GM18499 (cell line): ENCODE data around the gene C16orf87.
"Not testable (repeated sequence)": the region's sequence is repeated elsewhere in the genome, so short reads cannot be mapped to it uniquely, and the experiment has no call there.

Experiments used
- ATAC-seq: cut with Tn5 transposase; IDR thresholded peaks from one replicate; pipeline ENCODE4 v1.9.1; 2021; ENCODE audit warnings: moderate number of reproducible peaks; ENCODE audit not compliant: insufficient read depth, unreplicated experiment

Gene C16orf87, protein sequence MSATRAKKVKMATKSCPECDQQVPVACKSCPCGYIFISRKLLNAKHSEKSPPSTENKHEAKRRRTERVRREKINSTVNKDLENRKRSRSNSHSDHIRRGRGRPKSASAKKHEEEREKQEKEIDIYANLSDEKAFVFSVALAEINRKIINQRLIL

DNA sequence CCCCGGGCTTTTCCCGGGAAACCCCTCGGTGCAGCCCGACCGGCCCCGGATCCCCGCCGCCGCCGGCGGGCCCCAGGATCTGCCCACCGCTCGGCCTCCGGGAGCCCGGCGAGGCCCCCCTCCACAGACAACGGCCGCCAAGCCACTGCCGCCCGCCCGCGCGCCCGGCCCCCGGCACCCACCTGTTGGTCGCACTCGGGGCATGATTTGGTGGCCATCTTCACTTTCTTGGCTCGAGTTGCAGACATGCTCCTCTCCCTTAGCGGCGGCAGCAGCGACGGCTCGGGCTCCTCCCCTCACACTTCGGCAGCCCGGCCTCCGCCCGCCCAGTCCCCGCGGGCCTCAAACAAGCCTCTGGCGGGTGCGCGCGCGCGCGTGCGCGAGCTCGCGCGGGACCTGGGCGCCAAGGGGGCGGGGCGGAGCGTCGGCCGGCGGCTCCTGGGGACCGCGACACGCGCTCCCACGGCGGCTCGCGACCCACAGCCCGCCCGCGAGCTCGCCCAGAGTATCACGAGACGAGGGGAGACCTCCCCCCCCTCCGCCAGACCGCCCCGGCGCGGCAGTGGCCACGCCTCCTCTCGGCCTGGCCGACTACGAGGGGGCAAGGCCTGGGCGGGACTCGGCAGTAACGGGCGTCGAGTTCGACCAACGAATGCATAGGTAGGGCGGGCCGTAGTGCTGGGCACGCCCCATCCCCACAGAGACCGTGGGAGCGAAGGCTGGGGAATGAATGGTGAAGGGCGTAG lies at the start of gene C16orf87:
TSS of gene C16orf87 (minus strand) at position 279 of the 746 bp plus-strand sequence. CDS start at position 248, 31 bp downstream.
- peak; percentile 92 for ATAC-seq

DNA sequence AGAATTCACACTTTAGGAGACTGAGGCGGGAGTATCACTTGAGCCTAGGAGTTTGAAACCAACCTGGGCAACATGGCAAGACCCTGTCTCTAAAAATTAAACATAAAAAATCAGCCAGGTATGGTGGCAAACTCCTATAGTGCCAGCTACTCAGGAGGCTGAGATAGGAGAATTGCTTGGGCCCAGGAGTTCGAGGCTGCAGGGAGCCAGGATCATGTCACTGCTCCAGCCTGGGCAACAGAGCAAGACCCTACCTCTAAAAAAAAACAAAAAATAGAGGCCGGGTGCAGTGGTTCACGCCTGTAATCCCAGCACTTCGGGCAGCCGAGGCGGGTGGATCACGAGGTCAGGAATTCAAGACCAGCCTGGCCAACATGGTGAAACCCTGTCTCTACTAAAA lies 44.3 kb upstream of the C16orf87 start:
- no peak for ATAC-seq

DNA sequence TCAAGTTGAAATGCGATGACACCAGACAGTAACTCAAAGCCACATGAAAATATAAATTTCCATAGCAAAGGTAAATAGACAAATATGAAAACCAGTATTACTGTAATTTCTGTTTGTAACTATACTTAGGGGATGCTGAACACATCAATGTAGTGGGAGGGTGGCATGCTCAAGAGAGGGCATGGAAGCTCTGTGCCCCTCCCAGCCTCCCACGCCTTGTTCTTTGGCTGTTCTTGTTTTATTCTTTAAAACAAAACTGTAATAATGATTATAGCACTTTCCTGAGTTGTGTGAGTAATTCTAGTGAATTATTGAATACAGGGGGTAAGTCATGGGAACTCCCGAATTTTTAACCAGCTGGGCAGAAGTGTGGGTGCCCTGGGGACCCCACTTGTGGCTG lies 42.2 kb upstream of the C16orf87 start:
- no peak for ATAC-seq

DNA sequence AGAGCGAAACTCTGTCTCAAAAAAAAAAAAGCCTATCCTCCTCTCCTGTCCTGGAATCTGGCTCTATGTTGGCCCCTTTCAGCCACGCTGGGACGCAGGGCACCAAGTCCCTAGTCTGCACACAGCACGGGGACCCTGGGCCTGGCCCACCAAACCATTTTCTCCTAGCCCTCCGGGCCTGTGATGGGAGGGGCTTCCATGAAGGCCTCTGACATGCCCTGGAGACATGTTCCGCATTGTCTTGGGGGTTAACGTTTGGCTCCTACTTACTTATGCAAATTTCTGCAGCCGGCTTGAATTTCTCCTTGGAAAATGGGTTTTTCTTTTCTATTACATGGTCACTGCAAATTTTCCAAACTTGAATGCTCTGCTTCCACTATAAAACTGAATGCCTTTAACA lies 40.6 kb upstream of the C16orf87 start:
- no peak for ATAC-seq

DNA sequence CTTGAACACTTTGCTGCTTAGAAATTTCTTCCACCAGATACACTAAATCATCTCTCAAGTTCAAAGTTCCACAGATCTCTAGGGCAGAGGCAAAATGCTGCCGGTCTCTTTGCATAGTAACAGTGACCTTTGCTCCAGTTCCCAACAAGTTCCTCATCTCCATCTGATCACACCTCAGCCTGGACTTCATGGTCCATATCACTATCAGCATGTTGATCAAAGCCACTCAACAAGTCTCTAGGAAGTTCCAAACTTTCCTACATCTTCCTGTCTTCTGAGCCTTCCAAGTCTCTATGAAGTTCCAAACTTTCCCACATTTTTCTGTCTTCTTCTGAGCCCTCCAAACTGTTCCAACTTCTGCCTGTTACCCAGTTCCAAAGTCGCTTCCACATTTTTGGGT lies 37.9 kb upstream of the C16orf87 start:
- ATAC-seq: not testable (repeated sequence)

DNA sequence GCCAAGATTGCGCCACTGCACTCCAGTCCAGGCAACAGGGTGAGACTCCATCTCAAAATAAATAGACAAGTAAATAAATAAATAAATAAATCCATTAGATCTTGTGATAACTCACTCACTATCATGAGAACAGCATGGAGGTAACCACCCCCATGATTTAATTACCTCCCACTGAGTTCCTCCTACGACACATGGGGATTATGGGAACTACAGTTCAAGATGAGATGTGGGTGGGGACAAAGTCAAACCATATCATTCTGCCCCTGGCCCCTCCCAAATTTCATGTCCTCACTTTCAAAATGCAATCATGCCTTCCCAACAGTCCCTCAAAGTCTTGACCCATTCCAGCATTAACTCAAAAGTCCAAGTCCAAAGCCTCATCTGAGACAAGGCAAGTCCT lies 36.5 kb upstream of the C16orf87 start:
- ATAC-seq: not testable (repeated sequence)

DNA sequence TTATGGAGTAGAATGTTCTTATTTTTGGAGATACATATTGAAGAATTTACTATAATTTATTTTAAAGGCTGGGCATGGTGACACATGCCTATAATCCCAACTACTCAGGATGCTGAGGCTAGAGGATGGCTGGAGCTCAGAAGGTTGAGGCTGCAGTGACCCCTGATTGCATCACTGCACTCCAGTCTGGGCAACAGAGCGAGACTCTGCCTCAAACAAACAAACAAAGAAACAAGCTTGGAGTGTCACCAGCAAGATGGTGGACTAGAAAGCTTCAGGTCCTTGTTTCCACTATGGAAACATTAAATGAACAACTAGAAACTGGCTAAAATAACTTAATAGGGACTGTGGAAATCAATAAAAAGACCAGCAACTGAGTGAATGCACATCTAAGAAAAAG lies 35.3 kb upstream of the C16orf87 start:
- no peak for ATAC-seq

DNA sequence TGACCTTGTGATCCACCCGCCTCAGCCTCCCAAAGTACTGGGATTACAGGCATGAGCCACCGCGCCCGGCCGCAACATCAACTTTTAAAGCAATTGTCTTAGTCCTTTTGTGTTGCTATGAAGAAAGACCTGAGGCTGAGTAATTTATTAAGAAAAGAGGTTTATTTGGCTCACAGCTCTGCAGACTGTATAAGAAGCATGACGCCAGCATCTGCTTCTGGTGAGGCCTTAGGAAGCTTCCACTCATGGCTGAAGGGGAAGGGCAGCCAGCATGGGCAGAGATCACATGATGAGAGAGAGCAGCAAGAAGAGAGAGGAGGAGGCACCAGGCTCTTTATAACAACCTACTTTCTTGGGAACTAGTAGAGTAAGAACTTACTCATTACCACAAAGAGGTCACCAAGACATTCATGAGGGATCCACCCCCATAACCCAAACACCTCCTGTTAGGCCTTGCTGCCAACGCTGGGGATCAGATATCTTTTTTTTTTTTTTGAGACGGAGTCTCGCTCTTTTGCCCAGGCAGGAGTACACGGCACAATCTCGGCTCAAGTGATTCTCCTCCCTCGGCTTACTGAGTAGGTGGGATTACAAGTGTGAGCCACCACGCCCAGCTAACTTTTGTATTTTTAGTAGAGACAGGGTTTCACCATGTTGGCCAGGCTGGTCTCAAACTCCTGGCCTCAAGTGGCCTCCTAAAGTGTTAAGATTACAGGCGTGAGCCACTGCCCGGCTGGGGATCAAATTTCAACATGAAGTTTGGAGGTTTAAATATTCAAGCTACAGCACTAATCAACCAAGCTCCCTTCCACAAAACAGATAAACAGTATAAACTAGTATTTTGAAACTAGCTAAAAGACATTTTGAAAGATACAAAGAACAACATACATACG lies 31.8 kb upstream of the C16orf87 start:
- ATAC-seq: no peak

DNA sequence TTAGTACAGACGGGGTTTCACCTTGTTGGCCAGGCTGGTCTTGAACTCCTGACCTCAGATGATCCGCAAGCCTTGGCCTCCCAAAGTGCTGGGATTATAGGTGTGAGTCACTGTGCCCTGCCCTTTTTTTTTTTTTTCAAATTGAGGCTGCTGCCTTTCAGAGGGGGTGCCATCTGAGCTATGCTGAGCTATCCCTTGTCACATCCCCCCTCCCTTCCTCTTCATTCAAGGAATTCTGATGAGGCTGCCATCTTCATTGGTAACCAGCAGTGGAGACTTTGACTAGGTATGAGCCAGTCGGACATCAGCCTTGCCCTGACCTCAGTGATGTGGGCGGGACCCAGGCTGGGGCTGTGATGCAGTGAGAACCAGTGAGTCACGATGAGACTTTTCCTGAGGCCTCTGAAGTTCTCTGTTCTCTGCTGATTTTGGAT lies 28.8 kb upstream of the C16orf87 start:
- no peak for ATAC-seq

DNA sequence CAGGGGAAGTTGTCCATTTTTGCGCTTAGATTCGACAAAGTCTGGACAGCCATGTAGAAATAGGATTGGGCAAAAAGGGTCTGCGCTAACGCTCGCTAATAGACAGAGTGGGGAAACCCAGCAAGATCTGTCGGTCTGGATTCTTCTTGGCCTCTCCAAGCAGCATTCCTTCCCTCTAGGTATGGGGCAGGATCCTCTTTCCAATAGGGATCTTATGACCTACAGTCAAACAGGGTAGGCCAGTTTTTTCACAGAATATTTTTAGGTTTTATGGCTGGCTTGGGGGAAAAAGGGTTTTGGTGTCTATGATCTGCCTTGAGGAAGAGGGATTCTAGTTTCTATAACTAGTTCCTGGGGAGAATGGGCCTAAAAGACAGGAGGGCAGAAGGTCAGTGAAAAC lies 27.2 kb upstream of the C16orf87 start:
- no peak for ATAC-seq

DNA sequence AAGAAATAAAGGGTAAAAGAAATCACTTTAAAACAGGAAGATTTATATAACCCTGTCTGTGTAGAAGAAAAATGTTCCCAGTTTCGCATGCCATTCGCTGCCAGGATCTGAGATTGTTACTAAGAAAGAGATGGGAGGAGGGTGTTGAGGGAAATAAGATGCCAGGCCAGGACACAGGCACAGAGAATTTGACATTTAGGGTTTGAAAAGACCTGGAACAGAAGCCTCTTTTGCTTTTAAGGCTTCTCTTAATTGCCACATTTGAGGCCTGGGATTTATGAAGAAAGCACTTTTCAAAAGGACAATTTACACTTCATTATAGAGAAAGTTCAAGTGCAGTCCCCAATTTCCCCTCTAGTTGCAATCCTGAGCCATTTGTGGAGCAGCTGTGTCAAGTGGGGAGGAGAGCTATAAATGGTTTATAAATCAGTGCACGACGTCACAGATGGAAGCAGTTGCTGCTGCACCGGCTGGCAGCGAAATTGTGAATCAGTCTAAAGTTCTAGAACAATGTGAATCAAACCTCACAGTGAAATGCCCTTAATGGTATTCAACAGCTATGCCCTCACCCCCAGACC lies 26.5 kb upstream of the C16orf87 start:
- ATAC-seq: no peak

DNA sequence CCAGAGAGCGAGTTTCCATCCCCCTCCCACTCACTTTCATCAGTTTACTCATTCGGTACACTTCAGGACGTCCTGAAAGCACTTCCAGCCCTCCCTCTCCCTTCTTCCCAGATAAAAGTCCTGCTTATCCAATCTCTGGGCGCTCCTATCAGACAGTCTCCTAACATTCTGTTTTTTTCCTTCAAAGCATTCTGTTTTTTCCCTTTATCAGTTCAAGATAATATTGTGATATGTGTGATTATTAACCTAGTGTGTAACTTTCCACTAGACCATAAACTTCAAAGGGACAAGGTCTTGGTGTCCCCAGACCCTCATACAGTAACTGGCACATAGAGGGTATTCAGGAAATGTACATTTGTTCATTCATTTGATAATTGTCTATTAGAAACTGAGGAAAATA lies 24.4 kb upstream of the C16orf87 start:
- ATAC-seq: no peak

DNA sequence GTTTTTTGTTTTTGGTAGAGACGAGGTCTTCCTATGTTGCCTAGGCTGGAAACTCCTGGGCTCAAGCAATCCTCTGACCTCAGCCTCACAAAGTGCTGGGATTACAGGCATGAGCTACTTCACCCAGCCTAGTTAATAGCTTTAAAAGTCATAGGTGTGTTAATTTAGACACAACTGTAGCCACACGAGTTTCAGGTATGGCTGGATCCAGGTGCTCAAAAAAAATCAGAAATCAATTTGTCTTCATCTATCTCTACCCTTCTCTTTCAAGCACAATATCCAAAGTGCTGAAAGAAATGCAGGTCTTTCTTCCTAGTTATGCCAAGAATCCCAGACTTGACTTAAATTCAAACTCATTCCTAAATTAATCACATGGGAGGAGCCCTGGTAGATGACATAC lies 23.9 kb upstream of the C16orf87 start:
- ATAC-seq: no peak

DNA sequence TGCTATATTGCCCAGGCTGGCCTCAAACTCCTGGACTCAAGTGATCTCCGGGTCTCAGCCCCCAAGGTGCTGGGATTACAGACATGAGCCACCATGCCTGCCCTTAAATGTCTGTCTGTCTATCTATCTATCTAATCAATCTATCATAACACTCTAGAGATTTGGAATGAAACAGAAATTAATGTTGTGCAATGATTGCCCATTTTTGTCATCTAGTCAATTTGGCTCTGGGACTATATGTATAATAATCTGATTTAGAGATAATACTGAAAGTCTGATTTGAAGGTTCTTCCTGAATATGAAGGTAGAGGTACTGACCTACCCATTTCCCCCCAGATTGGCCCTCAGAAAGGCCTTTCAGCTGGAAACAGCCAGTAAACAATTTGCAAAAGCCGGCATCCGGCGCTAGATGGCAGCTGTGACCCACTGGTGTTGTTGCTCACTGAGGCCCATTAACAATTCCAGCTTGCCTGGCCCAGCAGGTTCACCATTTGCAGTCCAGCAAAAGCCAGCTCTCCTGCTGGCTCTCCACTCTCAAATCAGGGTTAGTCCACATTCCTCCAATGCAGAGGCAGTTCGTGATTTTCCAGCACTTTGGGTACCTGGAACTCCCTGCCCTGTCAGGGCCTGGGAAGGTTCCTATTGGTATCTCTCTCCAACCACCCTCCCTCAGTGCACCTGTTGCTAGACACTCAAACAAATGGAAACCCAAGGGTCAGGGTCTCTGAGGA lies 22.9 kb upstream of the C16orf87 start:
- no peak for ATAC-seq

DNA sequence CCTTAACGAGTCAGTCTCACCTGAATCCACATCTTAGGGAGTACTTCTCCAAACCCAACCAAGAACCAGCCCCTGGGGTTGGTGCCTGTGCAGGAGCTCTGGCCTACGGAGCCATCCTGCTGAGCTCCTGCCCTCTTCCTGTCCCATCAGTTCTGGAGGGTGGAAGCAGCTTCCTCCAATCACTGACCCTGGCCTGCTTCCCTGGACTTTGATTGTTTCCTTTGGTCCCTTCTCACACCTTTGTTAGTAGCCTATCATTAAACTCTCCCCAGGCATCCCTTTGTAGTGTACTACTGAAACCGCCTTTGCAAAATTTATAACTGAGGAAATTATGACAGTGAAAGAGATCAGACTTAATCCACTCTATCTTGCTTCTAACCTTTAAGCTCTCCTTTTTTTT lies 21.1 kb upstream of the C16orf87 start:
- no peak for ATAC-seq

DNA sequence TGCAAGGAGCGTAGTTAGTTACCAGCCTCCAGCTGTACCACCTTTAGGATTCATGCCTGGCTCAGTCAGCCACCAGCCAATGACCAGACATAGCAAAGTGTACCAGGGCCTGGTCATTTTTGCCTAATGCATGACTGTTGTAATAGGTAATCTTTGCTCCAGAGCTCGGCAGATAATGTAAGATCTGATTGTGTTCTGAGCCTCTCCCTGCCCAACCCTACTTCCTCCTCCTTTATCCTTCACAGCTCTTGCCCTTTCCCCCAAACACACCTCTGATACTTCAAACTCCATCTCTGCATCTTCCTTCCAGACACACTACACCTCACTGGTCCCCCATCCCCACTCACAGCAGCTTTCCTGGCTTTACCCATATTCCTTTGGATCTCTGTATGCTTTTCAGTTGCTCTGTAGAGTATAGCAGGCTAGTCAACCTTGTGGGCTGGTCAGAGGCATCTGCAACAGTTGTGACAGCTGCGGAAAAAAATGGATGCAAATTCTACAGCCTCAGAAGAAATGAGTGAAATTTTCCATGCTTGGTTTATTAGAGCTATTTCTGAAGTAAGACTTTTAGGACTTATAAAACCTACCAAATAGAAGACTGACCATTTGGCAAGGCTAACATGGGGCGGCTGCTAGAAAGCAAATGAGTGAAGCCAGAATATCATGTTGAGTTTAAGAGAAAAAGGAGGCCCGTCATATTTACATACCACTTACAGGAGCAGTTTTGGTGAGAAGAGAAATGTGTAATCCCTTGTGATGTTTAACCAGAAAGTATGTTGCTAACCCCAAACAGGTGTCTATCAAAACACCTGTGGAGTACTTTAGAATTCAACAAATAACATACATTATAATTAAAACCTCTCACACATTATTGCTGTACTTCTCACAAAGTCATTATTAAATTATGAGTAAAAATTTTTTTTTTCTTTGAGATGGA lies 19.9 kb upstream of the C16orf87 start:
- ATAC-seq: no peak

DNA sequence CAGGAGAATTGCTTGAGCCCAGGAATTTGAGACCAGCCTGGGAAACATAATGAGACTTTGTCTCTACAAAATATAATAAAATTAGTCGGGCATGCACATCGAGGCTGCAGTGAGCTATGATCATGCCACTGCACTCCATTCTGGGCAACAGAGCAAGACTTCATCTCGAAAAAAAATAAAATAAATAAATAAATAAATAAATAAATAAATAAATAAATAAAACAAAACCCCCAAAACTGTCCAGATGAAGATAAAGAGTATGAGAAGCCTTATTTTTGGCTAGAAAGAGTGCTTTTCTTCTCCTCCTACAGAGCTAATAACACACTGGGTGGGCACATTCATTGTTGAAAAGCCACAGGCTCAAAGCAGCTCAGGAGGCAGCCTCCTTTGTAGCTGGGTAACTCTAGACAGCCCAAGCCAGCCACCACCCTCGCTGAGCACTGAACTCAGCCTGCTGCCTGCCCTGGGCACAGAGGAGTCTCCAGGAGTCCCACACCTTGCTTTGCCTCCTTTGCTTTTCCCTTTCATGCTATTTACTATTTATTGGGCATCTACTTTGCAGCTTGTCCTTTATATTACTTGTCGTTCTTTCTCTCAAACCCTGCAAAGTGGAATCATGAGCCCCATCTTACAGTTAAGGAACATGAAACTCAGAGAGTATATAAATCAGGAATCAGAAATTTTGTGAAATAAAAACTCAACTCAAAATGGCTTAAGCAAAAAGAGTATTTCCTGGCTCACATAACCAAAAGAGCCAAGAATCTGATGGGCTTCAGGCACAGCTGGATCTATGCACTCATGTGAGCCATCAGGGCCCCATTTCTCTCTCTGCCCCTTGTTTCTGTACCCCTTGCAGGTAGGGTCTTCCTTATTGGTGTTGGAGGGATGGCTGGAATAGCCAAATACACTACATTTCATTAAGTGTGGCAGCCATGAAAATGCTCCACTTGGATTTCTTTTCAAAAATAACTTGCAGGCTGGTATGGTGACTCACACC lies 18.1 kb upstream of the C16orf87 start:
- no peak for ATAC-seq

DNA sequence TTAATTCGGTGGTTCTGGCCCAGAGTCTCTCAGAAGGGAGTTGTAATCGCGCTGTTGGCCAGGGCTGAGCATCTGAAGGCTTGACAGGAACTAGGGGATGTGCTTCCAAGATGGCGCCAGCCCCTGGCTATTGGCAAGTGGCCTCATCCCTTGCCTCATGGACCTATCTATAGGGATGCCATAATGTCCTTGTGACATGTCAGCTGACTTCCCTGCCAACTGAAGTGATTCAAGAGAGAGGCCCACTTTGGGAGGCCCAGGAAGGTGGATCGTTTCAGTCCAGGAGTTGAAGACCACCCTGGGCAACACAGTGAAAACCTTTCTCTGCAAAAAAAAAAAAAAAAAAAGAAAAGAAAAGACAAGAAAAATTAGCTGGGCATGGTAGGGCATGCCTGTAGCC lies 15.0 kb upstream of the C16orf87 start:
- ATAC-seq: no peak
